ACHN (cell line): ENCODE measurements around the gene IFNGR1.
A peak's percentile ranks its signal among the peaks of the same experiment; 100 is the strongest.

ENCODE experiments used
- DNase-seq: peaks from one replicate; pipeline ENCODE4 v3.0.0-alpha.2; 2015
- in situ Hi-C: cut with HindIII; loops from 2 replicates; pipeline ENCODE4 v1.10.0; 2017; ENCODE audit warnings: low sequenced_read_pairs, low pct_ligation_motif_present, low pct_unique_long_range_greater_than_20kb

IFNGR1 gene

DNA sequence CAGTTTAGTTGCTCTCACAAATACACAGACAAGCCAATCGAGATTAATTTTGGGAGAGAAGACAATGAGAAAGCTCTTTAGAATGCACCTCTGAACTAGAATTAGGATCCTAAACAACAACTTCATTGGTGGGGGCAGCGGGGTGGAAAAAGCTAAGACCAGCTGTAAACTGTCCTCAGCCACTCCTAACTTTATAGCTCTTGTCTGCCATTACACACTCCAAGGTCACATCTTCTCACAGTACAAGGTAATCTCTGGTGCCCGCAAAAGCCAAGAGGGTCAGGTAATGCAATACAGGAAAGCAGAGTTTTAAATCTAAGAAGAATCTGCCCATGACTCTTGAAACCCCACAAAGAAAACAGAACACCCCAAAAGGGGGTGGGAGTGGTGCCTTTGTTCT, 27.9 kb downstream of the IFNGR1 start:
- in situ Hi-C loops: no loop called here

GRCh38 chr6:137190583-137191094, 28.5 kb downstream of the IFNGR1 start:
- in situ Hi-C loops: no loop called here
- no peak for DNase-seq

More for the DNA sequence above, 27.9 kb downstream of the IFNGR1 start:
- DNase-seq: no peak

GRCh38 chr6:137188855-137189254, 30.3 kb downstream of the IFNGR1 start:
- DNase-seq: peak; percentile 13
- in situ Hi-C loops: no loop called here

- in situ Hi-C loops: no loop called here
- no peak for DNase-seq
Observed at GRCh38 chr6:137185290-137185689, 33.9 kb downstream of the IFNGR1 start.

DNA sequence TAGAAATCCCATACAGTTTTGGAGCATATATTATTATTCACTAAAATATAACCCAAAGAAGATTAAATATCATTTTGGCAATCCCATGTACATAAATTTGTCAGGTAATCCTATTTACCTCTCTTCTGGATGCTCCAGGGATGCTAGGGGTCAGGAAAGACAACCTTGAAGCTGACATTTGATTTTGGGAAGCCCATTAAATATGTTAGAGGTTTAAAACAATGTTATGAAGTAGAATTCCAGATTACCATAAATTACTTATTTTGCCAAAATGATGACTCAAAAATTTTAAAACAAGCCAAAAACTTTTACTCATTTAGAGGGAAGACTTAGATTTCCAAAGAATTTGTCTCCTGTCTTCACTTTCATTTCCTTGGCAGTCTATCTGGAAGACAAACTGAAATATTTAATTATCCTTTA, 36.5 kb downstream of the IFNGR1 start:
- no peak for DNase-seq
- in situ Hi-C loops: no loop called here

GRCh38 chr6:137181891-137182653, 37.1 kb downstream of the IFNGR1 start:
- in situ Hi-C loops: no loop called here
- no peak for DNase-seq

- no peak for DNase-seq
- in situ Hi-C loops: no loop called here
Observed at GRCh38 chr6:137177611-137178010, 41.6 kb downstream of the IFNGR1 start.

GRCh38 chr6:137176729-137177128, 42.5 kb downstream of the IFNGR1 start:
- in situ Hi-C loops: no loop called here
- DNase-seq: no peak

DNA sequence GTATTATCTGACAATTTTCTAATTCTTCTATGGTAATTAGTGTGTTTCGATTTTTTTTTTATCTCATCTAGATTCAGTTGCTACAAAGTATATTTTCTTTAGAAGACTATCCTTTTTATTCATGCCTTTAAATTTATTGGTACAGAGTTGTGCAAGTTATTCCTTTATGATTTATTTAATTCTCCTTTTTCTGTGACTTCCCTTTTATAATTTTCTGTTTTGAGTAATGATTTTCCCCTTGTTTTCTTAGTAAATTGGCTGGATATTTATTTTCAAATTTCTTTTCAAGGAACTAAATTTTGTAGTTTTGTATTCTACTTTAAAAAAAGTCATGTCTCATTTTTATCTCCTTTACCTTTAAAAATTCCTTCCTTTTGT, 43.3 kb downstream of the IFNGR1 start:
- no peak for DNase-seq
- in situ Hi-C loops: no loop called here

DNA sequence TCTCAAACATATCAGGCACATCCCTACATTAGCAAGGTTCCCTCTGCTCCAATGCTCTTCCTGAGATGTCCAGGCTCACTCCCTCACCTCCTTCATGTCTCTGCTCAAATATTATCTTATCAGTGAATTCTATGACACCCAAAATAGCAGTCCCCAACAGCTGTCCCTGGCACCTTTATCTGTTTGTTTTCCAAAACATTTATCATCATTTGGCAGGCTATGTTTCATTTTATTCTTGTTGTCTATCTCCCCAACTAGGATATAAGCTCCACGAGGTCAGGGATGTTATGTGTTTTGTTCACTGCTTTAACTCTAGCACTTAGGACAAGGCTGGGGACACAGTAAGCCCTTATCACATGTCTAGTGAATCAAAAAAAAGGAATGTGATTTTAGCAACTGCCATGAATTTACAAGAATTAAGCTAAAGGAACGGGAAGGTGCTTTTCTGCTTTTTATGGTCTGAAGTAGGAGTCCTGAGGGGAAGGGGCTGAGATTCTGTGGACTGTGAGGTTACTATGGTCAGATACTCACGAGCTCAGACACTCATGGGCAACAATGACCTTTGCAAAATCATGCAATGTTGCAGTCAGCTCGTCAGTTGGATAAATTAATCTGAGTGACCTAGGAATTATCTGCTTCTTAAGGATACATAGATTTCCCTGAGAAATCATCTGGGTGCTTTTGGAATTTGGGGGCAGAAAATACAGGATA, 43.9 kb downstream of the IFNGR1 start:
- in situ Hi-C loops: no loop called here
- no peak for DNase-seq

DNA sequence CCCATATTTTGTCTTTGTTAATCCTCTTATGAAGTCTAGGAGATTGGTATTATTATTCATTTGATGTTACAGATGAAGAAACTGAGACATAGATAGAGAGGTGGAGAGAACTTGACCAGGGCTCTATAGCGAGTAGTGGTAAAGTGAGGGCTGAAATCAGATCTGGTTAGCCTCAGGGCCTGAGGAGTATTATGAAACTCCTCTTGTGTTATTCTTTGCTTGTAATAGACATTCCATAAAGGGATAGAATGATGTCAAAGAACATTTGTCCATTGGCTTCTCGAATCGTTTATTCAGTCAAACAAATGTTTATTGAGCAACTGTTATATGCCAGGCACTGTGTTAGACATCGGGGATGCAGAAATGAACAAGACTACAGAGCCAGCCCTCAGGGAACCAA, 45.7 kb downstream of the IFNGR1 start, which contains the start of gene IL22RA2:
Gene IL22RA2 (minus strand): TSS at position 144 of the 400 bp plus-strand sequence. CDS start 11,895 bp downstream, outside the sequence.
- no peak for DNase-seq
- in situ Hi-C loops: no loop called here

GRCh38 chr6:137172734-137173431, 46.3 kb downstream of the IFNGR1 start:
- no peak for DNase-seq
- in situ Hi-C loops: no loop called here

GRCh38 chr6:137171824-137172733, 47.1 kb downstream of the IFNGR1 start:
- DNase-seq: no peak
- in situ Hi-C loops: no loop called here

DNA sequence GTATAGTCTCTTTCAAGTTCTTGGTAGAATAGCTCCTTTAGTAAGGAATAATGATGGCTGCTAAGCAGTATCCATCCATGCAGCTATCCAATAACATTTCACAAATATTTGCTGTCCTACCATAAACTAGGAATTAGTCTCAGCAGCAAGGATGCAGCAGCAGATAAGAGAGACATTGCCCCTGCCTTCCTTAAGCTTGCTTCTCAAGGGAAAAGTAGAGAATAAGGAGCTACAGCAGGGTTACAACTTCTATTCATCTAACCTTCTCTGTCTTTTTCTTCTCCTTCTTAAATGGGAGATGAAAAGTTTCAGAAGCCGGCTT, 48.2 kb downstream of the IFNGR1 start:
- in situ Hi-C loops: no loop called here
- no peak for DNase-seq

DNA sequence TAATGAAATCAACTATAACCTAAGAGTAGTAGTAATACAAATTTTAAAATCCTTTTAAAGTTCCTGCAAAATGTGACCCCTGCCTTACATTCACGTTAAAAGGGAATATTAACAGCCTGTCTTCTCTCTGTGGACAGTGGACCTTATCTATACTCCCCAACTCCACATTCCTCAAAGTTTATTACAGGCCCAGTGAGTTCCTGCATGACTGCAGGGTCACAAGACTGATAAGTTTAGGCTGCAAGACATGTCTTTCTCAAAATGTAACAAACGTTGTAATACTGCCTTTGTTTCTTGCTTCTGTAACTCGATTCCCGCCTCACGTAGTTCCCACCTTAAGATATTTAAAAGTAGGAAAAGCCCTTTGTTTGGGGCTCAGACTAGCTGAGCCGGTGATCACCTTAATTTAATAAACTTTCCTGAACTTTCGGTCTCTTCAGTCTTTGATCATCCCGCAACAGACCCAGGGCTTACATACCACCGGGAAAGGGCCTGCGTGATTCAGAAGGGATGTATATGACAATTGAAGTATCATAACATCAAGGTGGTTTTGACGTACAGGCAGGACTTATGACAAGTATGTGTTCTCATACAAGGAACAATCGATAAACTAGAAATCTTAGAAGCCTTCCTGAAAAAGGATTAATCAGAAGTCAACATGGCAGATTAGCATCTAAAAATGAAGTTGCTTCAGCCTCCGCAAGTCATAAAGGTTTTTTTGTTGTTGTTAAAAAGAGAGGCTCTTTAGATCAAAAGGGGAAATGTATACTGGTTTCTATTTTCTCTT, 48.7 kb downstream of the IFNGR1 start:
- no peak for DNase-seq
- in situ Hi-C loops: no loop called here

GRCh38 chr6:137167702-137168377, 51.3 kb downstream of the IFNGR1 start:
- in situ Hi-C loops: no loop called here
- DNase-seq: no peak
